ENCODE measurements around the gene ERBIN. TPM values are rescaled to one million over a fixed set of nuclear protein-coding genes. Genes with fewer than 3 reads are reported as not detected.

Gene ERBIN
- total and polyA plus RNA-seq, 9 of the 15 experiments (the other 6 are each of a cell fraction or from before 2014, with no cell fraction given) = 11.9 to 72.8 (median 41.7) TPM

DNA sequence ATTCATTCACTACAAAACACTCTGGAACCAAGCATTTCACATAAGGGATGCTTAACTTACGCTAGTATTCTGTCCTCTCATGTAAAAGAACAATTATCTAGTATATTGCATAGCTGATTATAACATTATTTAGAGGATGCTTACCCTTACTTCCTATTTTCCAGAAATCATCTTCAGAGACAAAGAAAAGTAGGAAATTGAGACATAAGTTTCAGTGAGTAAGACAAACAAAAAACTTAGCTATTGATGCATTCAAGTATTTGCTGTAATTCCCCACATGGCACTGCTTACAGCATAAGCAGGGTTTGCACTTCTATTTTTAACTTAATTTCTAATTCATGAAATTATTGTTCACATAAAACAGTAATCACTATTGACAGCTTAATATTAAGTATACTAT lies 112.9 kb downstream of the ERBIN start:
- no peaks in the 10 kb centered on the region for H3K27me3 ChIP-seq (ENCODE audit: control insufficient read depth in 2 of 2, insufficient read depth in 2 of 2, low read length in 2 of 2)
- H3K4me2 ChIP-seq (ENCODE audit: insufficient read depth, low read length) = no peak overlapping the region
- BruUV-seq (replicated peaks) = no TSS peak
- H3K9me3 ChIP-seq (replicated peaks; ENCODE audit: control insufficient read depth, insufficient read depth, low read depth, low read length) = no peaks in the 10 kb centered on the region
- no peaks in the 10 kb centered on the region for H3K4me1 ChIP-seq (replicated peaks in 1 of 2; ENCODE audit: control insufficient read depth in 2 of 2, insufficient read depth in 2 of 2, low read length in 2 of 2)
- H3K4me3 ChIP-seq = no peak overlapping the region
- ATAC-seq = no peak
- H3K36me3 ChIP-seq (ENCODE audit: control insufficient read depth, insufficient read depth, low read length) = peaks cover 86% of the 10 kb centered on the region
- H2AFZ ChIP-seq (ENCODE audit: low read depth, low read length) = no peak overlapping the region
- ChIA-PET CTCF (ENCODE audit: low intra/inter-chr PET ratio) (no interaction called here), POLR2A (no interaction called here)
- no peak for FAIRE-seq
- H3K9me1 ChIP-seq (ENCODE audit: control insufficient read depth, insufficient read depth, low read length) = no peaks in the 10 kb centered on the region
- H3K27ac ChIP-seq (ENCODE audit: extremely low read depth, low read depth, low read length) = no peak overlapping the region
- no peak for DNase-seq (ENCODE audit: extremely low read depth in 1 of 4, low spot score in 3 of 4)
- intact Hi-C loops (cut with micrococcal nuclease) (no loop called here), in situ Hi-C loops (cut with MboI) (no loop called here)
- TF ChIP-seq SMAD1 (IDR thresholded peaks at IDR 0.05; ENCODE audit: low read depth, low read length, partially characterized antibody) (no peak), NEUROD1 (IDR thresholded peaks at IDR 0.05; ENCODE audit: borderline replicate concordance, low read depth, low read length, partially characterized antibody) (no peak), PCBP1 (IDR thresholded peaks at IDR 0.05; ENCODE audit: low read depth, low read length, poor library complexity, severe bottlenecking) (no peak), HMG20A (CRISPR knock-in tag; conservative IDR thresholded peaks at IDR 0.05) (no peak), ZBTB8A (IDR thresholded peaks at IDR 0.05; ENCODE audit: partially characterized antibody) (no peak), PML (IDR thresholded peaks at IDR 0.05; ENCODE audit: low read length) (no peak), RCOR1 (IDR thresholded peaks at IDR 0.05; ENCODE audit: borderline replicate concordance in 1 of 2, low read depth in 2 of 2, low read length in 2 of 2) (no peak), RFX5 (IDR thresholded peaks at IDR 0.05; ENCODE audit: low read depth, low read length) (no peak), TSC22D4 (tag; IDR thresholded peaks at IDR 0.05) (no peak), RAD51 (IDR thresholded peaks at IDR 0.05; ENCODE audit: borderline replicate concordance, low read depth) (no peak), DNMT1 (IDR thresholded peaks at IDR 0.05) (no peak), PTBP1 (IDR thresholded peaks at IDR 0.05; ENCODE audit: low read depth, low read length) (no peak), KDM1A (IDR thresholded peaks at IDR 0.05) (no peak), EP400 (IDR thresholded peaks at IDR 0.05) (no peak)
- TF ChIP-seq, protein P1, sequence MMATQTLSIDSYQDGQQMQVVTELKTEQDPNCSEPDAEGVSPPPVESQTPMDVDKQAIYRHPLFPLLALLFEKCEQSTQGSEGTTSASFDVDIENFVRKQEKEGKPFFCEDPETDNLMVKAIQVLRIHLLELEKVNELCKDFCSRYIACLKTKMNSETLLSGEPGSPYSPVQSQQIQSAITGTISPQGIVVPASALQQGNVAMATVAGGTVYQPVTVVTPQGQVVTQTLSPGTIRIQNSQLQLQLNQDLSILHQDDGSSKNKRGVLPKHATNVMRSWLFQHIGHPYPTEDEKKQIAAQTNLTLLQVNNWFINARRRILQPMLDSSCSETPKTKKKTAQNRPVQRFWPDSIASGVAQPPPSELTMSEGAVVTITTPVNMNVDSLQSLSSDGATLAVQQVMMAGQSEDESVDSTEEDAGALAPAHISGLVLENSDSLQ (IDR thresholded peaks at IDR 0.05) = no peak
- TF ChIP-seq, protein P2, sequence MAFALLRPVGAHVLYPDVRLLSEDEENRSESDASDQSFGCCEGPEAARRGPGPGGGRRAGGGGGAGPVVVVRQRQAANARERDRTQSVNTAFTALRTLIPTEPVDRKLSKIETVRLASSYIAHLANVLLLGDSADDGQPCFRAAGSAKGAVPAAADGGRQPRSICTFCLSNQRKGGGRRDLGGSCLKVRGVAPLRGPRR (CRISPR knock-in tag; IDR thresholded peaks at IDR 0.05) = no peak
- TF ChIP-seq, protein P3, sequence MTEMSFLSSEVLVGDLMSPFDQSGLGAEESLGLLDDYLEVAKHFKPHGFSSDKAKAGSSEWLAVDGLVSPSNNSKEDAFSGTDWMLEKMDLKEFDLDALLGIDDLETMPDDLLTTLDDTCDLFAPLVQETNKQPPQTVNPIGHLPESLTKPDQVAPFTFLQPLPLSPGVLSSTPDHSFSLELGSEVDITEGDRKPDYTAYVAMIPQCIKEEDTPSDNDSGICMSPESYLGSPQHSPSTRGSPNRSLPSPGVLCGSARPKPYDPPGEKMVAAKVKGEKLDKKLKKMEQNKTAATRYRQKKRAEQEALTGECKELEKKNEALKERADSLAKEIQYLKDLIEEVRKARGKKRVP (CRISPR knock-in tag; IDR thresholded peaks at IDR 0.05) = no peak
- TF ChIP-seq, protein P4, sequence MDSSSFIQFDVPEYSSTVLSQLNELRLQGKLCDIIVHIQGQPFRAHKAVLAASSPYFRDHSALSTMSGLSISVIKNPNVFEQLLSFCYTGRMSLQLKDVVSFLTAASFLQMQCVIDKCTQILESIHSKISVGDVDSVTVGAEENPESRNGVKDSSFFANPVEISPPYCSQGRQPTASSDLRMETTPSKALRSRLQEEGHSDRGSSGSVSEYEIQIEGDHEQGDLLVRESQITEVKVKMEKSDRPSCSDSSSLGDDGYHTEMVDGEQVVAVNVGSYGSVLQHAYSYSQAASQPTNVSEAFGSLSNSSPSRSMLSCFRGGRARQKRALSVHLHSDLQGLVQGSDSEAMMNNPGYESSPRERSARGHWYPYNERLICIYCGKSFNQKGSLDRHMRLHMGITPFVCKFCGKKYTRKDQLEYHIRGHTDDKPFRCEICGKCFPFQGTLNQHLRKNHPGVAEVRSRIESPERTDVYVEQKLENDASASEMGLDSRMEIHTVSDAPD (CRISPR knock-in tag; IDR thresholded peaks at IDR 0.05) = no peak
- no peaks in the 10 kb centered on the region for H4K20me1 ChIP-seq (replicated peaks; ENCODE audit: control insufficient read depth, insufficient read depth, low read length)
- no peak overlapping the region for H3K9ac ChIP-seq (ENCODE audit: insufficient read depth in 1 of 2, low read depth in 2 of 2, low read length in 2 of 2)
- no peaks in the 10 kb centered on the region for H3K79me2 ChIP-seq (ENCODE audit: control insufficient read depth, insufficient read depth, low read length)
- 84% methylated on average over 1 of the region's 1 CpG for WGBS (ENCODE audit: insufficient coverage, low coverage, missing lambda C conversion rate)

Data from K562 (cell line).